ENCODE results near the gene CBX2. TPM values are rescaled to one million over a fixed set of nuclear protein-coding genes. Genes with fewer than 3 reads are reported as not detected.

The CBX2 gene
- total and polyA plus RNA-seq, 5 donors from 2014 or later, result 0.11 to 0.81 (median 0.17) TPM; not detected in 2

GRCh38 chr17:79745641-79746105 is 32.3 kb upstream of the CBX2 start:
- Histone ChIP-seq H3K36me3 (ENCODE audit: control insufficient read depth, insufficient read depth, low read length) (no peaks in the 10 kb centered on the region), H3K27ac (ENCODE audit: insufficient read depth, low read length, poor library complexity, severe bottlenecking) (no peak overlapping the region), H3K4me1 (ENCODE audit: control insufficient read depth, insufficient read depth, low read length, poor library complexity, severe bottlenecking) (peaks cover 27% of the 10 kb centered on the region), H3K9me3 (ENCODE audit: control insufficient read depth in 2 of 2, low read length in 2 of 2) (no peaks in the 10 kb centered on the region), H3K4me3 (ENCODE audit: low read depth, low read length) (peak overlapping the region; percentile 7), H3K27me3 (ENCODE audit: control insufficient read depth, insufficient read depth, low read length) (peaks cover 22% of the 10 kb centered on the region)
- ATAC-seq (ENCODE audit: low read depth in 2 of 2) (no peak), DNase-seq (no peak)
- peak overlapping the region in 3 of 4 donors; percentile 50 to 61 (median 61) for H3K4me3 Mint-ChIP-seq
- H3K27me3 Mint-ChIP-seq, result peaks cover 46% of the 10 kb centered on the region
- no peaks in the 10 kb centered on the region for H3K9me3 Mint-ChIP-seq
- H3K36me3 Mint-ChIP-seq, result no peaks in the 10 kb centered on the region
- H3K27ac Mint-ChIP-seq, result peak overlapping the region in 1 of 3 donors; percentile 49
- H3K4me1 Mint-ChIP-seq, result peaks cover 0 to 24% (median 9%) of the 10 kb centered on the region in 4 donors

GRCh38 chr17:79746889-79747507 is 30.9 kb upstream of the CBX2 start:
- Mint-ChIP-seq H3K4me3 (no peak overlapping the region), H3K9me3 (no peaks in the 10 kb centered on the region), H3K27ac (no peak overlapping the region), H3K36me3 (no peaks in the 10 kb centered on the region), H3K27me3 (peaks cover 57% of the 10 kb centered on the region), H3K4me1 (peaks cover 0 to 23% (median 11%) of the 10 kb centered on the region in 4 donors)
- Histone ChIP-seq H3K4me3 (ENCODE audit: low read depth, low read length) (no peak overlapping the region), H3K36me3 (ENCODE audit: control insufficient read depth, insufficient read depth, low read length) (no peaks in the 10 kb centered on the region), H3K27ac (ENCODE audit: insufficient read depth, low read length, poor library complexity, severe bottlenecking) (no peak overlapping the region), H3K27me3 (ENCODE audit: control insufficient read depth, insufficient read depth, low read length) (peaks cover 28% of the 10 kb centered on the region), H3K9me3 (ENCODE audit: control insufficient read depth in 2 of 2, low read length in 2 of 2) (no peaks in the 10 kb centered on the region), H3K4me1 (ENCODE audit: control insufficient read depth, insufficient read depth, low read length, poor library complexity, severe bottlenecking) (peaks cover 22% of the 10 kb centered on the region)
- ATAC-seq (ENCODE audit: low read depth in 2 of 2), result no peak
- DNase-seq, result peak in 1 of 3 donors; percentile 5

- Mint-ChIP-seq H3K4me3 (peak overlapping the region in 1 of 4 donors; percentile 55), H3K4me1 (peaks cover 0 to 20% (median 11%) of the 10 kb centered on the region in 4 donors), H3K9me3 (no peaks in the 10 kb centered on the region), H3K27me3 (peaks cover 60% of the 10 kb centered on the region), H3K27ac (no peak overlapping the region), H3K36me3 (no peaks in the 10 kb centered on the region)
- Histone ChIP-seq H3K4me3 (ENCODE audit: low read depth, low read length) (no peak overlapping the region), H3K4me1 (ENCODE audit: control insufficient read depth, insufficient read depth, low read length, poor library complexity, severe bottlenecking) (peaks cover 19% of the 10 kb centered on the region), H3K27me3 (ENCODE audit: control insufficient read depth, insufficient read depth, low read length) (peaks cover 28% of the 10 kb centered on the region), H3K27ac (ENCODE audit: insufficient read depth, low read length, poor library complexity, severe bottlenecking) (no peak overlapping the region), H3K9me3 (ENCODE audit: control insufficient read depth in 2 of 2, low read length in 2 of 2) (no peaks in the 10 kb centered on the region), H3K36me3 (ENCODE audit: control insufficient read depth, insufficient read depth, low read length) (no peaks in the 10 kb centered on the region)
- peak in 1 of 3 donors; percentile 8 for DNase-seq
- no peak for ATAC-seq (ENCODE audit: low read depth in 2 of 2)
Measured at GRCh38 chr17:79747508-79748294, 30.2 kb upstream of the CBX2 start.

GRCh38 chr17:79748295-79749099 is 29.5 kb upstream of the CBX2 start:
- peaks cover 0 to 20% (median 11%) of the 10 kb centered on the region in 4 donors for H3K4me1 Mint-ChIP-seq
- ATAC-seq (ENCODE audit: low read depth in 2 of 2), result no peak
- H3K9me3 Mint-ChIP-seq, result no peaks in the 10 kb centered on the region
- Histone ChIP-seq H3K4me3 (ENCODE audit: low read depth, low read length) (no peak overlapping the region), H3K4me1 (ENCODE audit: control insufficient read depth, insufficient read depth, low read length, poor library complexity, severe bottlenecking) (peaks cover 19% of the 10 kb centered on the region), H3K27ac (ENCODE audit: insufficient read depth, low read length, poor library complexity, severe bottlenecking) (no peak overlapping the region), H3K9me3 (ENCODE audit: control insufficient read depth in 2 of 2, low read length in 2 of 2) (no peaks in the 10 kb centered on the region), H3K36me3 (ENCODE audit: control insufficient read depth, insufficient read depth, low read length) (no peaks in the 10 kb centered on the region), H3K27me3 (ENCODE audit: control insufficient read depth, insufficient read depth, low read length) (peaks cover 28% of the 10 kb centered on the region)
- no peak for DNase-seq
- H3K27ac Mint-ChIP-seq, result no peak overlapping the region
- no peak overlapping the region for H3K4me3 Mint-ChIP-seq
- H3K27me3 Mint-ChIP-seq, result peaks cover 67% of the 10 kb centered on the region
- no peaks in the 10 kb centered on the region for H3K36me3 Mint-ChIP-seq

GRCh38 chr17:79749156-79749815 is 28.7 kb upstream of the CBX2 start:
- H3K36me3 ChIP-seq (ENCODE audit: control insufficient read depth, insufficient read depth, low read length), result no peaks in the 10 kb centered on the region
- no peak overlapping the region for H3K27ac Mint-ChIP-seq
- H3K27ac ChIP-seq (ENCODE audit: insufficient read depth, low read length, poor library complexity, severe bottlenecking), result no peak overlapping the region
- peaks cover 19% of the 10 kb centered on the region for H3K4me1 ChIP-seq (ENCODE audit: control insufficient read depth, insufficient read depth, low read length, poor library complexity, severe bottlenecking)
- H3K4me3 Mint-ChIP-seq, result no peak overlapping the region
- no peak for DNase-seq
- H3K27me3 ChIP-seq (ENCODE audit: control insufficient read depth, insufficient read depth, low read length), result peaks cover 28% of the 10 kb centered on the region
- no peak overlapping the region for H3K4me3 ChIP-seq (ENCODE audit: low read depth, low read length)
- H3K9me3 Mint-ChIP-seq, result no peaks in the 10 kb centered on the region
- H3K4me1 Mint-ChIP-seq, result peaks cover 0 to 20% (median 11%) of the 10 kb centered on the region in 4 donors
- H3K36me3 Mint-ChIP-seq, result no peaks in the 10 kb centered on the region
- no peaks in the 10 kb centered on the region for H3K9me3 ChIP-seq (ENCODE audit: control insufficient read depth in 2 of 2, low read length in 2 of 2)
- no peak for ATAC-seq (ENCODE audit: low read depth in 2 of 2)
- H3K27me3 Mint-ChIP-seq, result peaks cover 68% of the 10 kb centered on the region

- DNase-seq (no peak), ATAC-seq (ENCODE audit: low read depth in 2 of 2) (no peak)
- H3K9me3 ChIP-seq (ENCODE audit: control insufficient read depth in 2 of 2, low read length in 2 of 2), result no peaks in the 10 kb centered on the region
- H3K36me3 ChIP-seq (ENCODE audit: control insufficient read depth, insufficient read depth, low read length), result no peaks in the 10 kb centered on the region
- Mint-ChIP-seq H3K27ac (no peak overlapping the region), H3K27me3 (peaks cover 75% of the 10 kb centered on the region), H3K4me1 (peaks cover 0 to 20% (median 11%) of the 10 kb centered on the region in 4 donors), H3K9me3 (no peaks in the 10 kb centered on the region), H3K36me3 (no peaks in the 10 kb centered on the region), H3K4me3 (no peak overlapping the region)
- no peak overlapping the region for H3K27ac ChIP-seq (ENCODE audit: insufficient read depth, low read length, poor library complexity, severe bottlenecking)
- peaks cover 19% of the 10 kb centered on the region for H3K4me1 ChIP-seq (ENCODE audit: control insufficient read depth, insufficient read depth, low read length, poor library complexity, severe bottlenecking)
- H3K27me3 ChIP-seq (ENCODE audit: control insufficient read depth, insufficient read depth, low read length), result peaks cover 29% of the 10 kb centered on the region
- H3K4me3 ChIP-seq (ENCODE audit: low read depth, low read length), result no peak overlapping the region
Measured at GRCh38 chr17:79749958-79750357, 28.0 kb upstream of the CBX2 start.
